ENCODE results near the gene TAPBP.
"Not testable (repeated sequence)": the region's sequence is repeated elsewhere in the genome, so short reads cannot be mapped to it uniquely, and the experiment has no call there.

TAPBP gene

GRCh38 chr6:33313709-33314514 is at the start of gene TAPBP:
TSS of gene TAPBP (minus strand) at chr6:33314078. CDS start at chr6:33314041, 37 bp downstream.
- no peak for DNase-seq

- DNase-seq = not testable (repeated sequence)
Measured at GRCh38 chr6:33363486-33363885, 49.6 kb upstream of the TAPBP start.

GRCh38 chr6:33359331-33359730 is 45.5 kb upstream of the TAPBP start:
- DNase-seq = no peak

GRCh38 chr6:33357160-33357871 is 43.4 kb upstream of the TAPBP start:
- peak; percentile 35 for DNase-seq

- DNase-seq = no peak
Measured at GRCh38 chr6:33356295-33356694, 42.4 kb upstream of the TAPBP start.

- DNase-seq = not testable (repeated sequence)
Measured at GRCh38 chr6:33355860-33356259, 42.0 kb upstream of the TAPBP start.

GRCh38 chr6:33347816-33348215 is 33.9 kb upstream of the TAPBP start:
- DNase-seq = no peak

GRCh38 chr6:33346972-33347371 is 33.1 kb upstream of the TAPBP start:
- not testable (repeated sequence) for DNase-seq

GRCh38 chr6:33344701-33345697 is 31.1 kb upstream of the TAPBP start:
- peak; percentile 32 for DNase-seq

GRCh38 chr6:33343953-33344611 is 30.2 kb upstream of the TAPBP start:
- no peak for DNase-seq

- DNase-seq = not testable (repeated sequence)
Measured at GRCh38 chr6:33343606-33343952, 29.7 kb upstream of the TAPBP start.

GRCh38 chr6:33339193-33339592 is 25.3 kb upstream of the TAPBP start:
- no peak for DNase-seq

GRCh38 chr6:33336495-33336894 is 22.6 kb upstream of the TAPBP start:
- DNase-seq = no peak

GRCh38 chr6:33335916-33336315 is 22.0 kb upstream of the TAPBP start:
- no peak for DNase-seq

- DNase-seq = no peak
Measured at GRCh38 chr6:33333666-33334065, 19.8 kb upstream of the TAPBP start.

- DNase-seq = no peak
Measured at GRCh38 chr6:33330736-33331135, 16.9 kb upstream of the TAPBP start.

- DNase-seq = no peak
Measured at GRCh38 chr6:33329058-33329457, 15.2 kb upstream of the TAPBP start.

GRCh38 chr6:33324125-33324524 is 10.2 kb upstream of the TAPBP start:
- no peak for DNase-seq

GRCh38 chr6:33323623-33323948 is 9.7 kb upstream of the TAPBP start:
- DNase-seq = no peak

- DNase-seq = no peak
Measured at GRCh38 chr6:33321227-33321626, 7.3 kb upstream of the TAPBP start.

GRCh38 chr6:33320315-33321181 is 6.7 kb upstream of the TAPBP start:
- DNase-seq = no peak

- no peak for DNase-seq
Measured at GRCh38 chr6:33319939-33320314, 6.0 kb upstream of the TAPBP start.

Data from NCI-H524 treated with DMSO at 0.1 percent for 48 hours (cell line).